NT2/D1 (cell line): Measurements from ENCODE around the gene PLCH1.

Experiments used
- YY1 ChIP-seq: IDR thresholded peaks from 2 replicates; pipeline ENCODE4 v1.6.1; 2011; ENCODE audit not compliant: insufficient read length, insufficient read depth
- ZNF274 ChIP-seq: IDR thresholded peaks from 2 replicates; pipeline ENCODE4 v1.6.1; 2011; ENCODE audit warnings: mild to moderate bottlenecking, low read depth, low read length

GRCh38 chr3:155560594-155560993 is 184.3 kb downstream of the PLCH1 start:
- TF ChIP-seq ZNF274 (no peak), YY1 (no peak)
